ENCODE results near the gene RNASEH2A.

DNA sequence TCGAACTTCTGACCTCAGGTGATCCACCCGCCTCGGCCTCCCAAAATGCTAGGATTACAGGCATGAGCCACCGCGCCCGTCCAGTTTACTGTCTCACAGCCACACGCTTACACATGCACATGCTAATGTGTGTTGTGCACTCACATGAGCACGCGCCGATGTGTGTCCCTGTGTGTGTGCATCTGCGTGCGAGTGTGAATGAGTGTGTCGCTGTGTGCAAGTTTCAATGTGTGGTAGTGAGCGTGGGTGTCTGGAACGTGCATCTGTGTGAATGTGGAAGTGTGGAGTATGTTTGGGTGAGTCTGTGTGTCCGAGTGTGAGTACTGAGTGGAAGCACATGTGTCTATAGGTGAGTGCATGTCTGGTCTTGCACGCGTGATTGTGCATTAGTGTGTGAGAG is 36.1 kb downstream of the RNASEH2A start:
- TF ChIP-seq POLR2A (IDR thresholded peaks at IDR 0.05): no peak
- no peak for TF ChIP-seq CTCF (IDR thresholded peaks at IDR 0.05)
